Neutrophil (primary cell): ENCODE results near the gene AIMP2.
"Not testable (repeated sequence)": the region's sequence is repeated elsewhere in the genome, so short reads cannot be mapped to it uniquely, and the experiment has no call there.

Source experiments
- H3K27ac ChIP-seq: fragments of 200-600 bp; sonication (generic); 2 replicates; pipeline ENCODE4 v1.5.1; 2016; ENCODE audit warnings: mild to moderate bottlenecking, moderate library complexity
- H3K27me3 ChIP-seq: fragments of 200-600 bp; sonication (generic); 2 replicates; pipeline ENCODE4 v1.6.0; 2016; ENCODE audit warnings: mild to moderate bottlenecking
- H3K36me3 ChIP-seq: fragments of 200-600 bp; sonication (generic); 2 replicates; pipeline ENCODE4 v1.5.1; 2017
- H3K4me1 ChIP-seq, 2 experiments: fragments of 200-600 bp in 1 of 2; sonication (generic) in 1 of 2; 1 replicate in 1 of 2; 2 replicates in 1 of 2; pipeline versions ENCODE4 v1.5.1 to v1.6.1; 2013 to 2016; ENCODE audit warnings: low read depth in 1 of 2, low read length in 1 of 2, mild to moderate bottlenecking in 1 of 2, moderate library complexity in 1 of 2; ENCODE audit not compliant: control insufficient read depth in 1 of 2, insufficient read depth in 1 of 2
- H3K4me3 ChIP-seq, 2 experiments: fragments of 200-600 bp in 1 of 2; sonication (generic) in 1 of 2; 1 replicate in 1 of 2; 2 replicates in 1 of 2; pipeline ENCODE4 v1.5.1; 2013 to 2016; ENCODE audit warnings: low read depth in 1 of 2, low read length in 1 of 2, mild to moderate bottlenecking in 1 of 2, moderate library complexity in 1 of 2
- H3K9me3 ChIP-seq: fragments of 200-600 bp; sonication (generic); 2 replicates; pipeline ENCODE4 v1.5.1; 2016
- CTCF ChIP-seq: fragments of 200-600 bp; sonication (generic); IDR thresholded peaks from 2 replicates; pipeline ENCODE4 v1.5.1; 2016; ENCODE audit warnings: antibody characterized with exemption

AIMP2 gene

GRCh38 chr7:6032167-6032566 lies 23.1 kb downstream of the AIMP2 start:
- Histone ChIP-seq H3K4me1 (peaks cover 3% of the 10 kb centered on the region in 2 experiments), H3K4me3 (no peak overlapping the region), H3K36me3 (peaks cover 59% of the 10 kb centered on the region), H3K27me3 (no peaks in the 10 kb centered on the region), H3K9me3 (no peaks in the 10 kb centered on the region), H3K27ac (no peak overlapping the region)
- no peak for TF ChIP-seq CTCF

DNA sequence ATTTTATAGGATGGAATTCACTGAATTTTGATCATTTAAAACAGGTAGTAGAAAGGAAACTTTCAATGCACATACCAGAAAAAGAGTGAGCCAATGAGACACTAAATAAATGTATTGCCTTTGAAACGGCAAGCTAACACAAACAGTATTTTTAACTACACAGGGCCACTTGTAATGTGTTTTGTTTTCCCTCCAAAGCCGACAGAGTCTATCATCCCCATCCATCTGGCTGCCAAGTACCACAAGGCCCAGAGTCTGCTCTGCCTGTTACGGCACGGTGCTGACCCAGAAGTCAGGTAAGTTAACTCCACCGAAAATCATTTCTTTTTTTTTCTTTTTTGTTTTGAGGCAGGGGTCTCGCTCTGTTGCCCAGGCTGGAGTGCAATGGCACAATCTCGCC lies 23.6 kb downstream of the AIMP2 start:
- Histone ChIP-seq H3K27ac (no peak overlapping the region), H3K27me3 (no peaks in the 10 kb centered on the region), H3K36me3 (peaks cover 64% of the 10 kb centered on the region), H3K4me1 (no peaks in the 10 kb centered on the region), H3K4me3 (no peak overlapping the region), H3K9me3 (no peaks in the 10 kb centered on the region)
- no peak for TF ChIP-seq CTCF

GRCh38 chr7:6035165-6035564 lies 26.1 kb downstream of the AIMP2 start:
- Histone ChIP-seq H3K4me1 (no peaks in the 10 kb centered on the region), H3K27me3 (no peaks in the 10 kb centered on the region), H3K9me3 (no peaks in the 10 kb centered on the region), H3K4me3 (no peak overlapping the region), H3K27ac (no peak overlapping the region), H3K36me3 (peaks cover 84% of the 10 kb centered on the region)
- no peak for TF ChIP-seq CTCF

DNA sequence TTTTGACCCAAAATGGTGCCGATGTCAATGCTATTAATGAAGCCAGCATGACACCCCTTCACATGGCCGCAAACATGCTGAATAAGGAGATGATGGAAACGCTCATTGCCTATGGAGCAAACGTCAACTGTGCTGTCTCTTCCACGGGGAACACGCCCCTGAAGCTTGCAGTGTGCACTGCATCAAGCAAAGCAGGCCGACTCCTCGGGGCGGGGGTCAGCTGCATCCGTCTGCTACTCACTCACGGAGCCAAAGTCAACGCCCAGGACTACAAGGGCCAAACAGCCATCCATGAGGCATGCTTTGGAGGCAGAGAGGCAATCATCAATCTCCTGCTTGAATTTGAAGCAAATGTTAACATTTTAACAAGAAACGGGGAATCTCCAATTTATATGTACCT lies 26.6 kb downstream of the AIMP2 start:
- H3K9me3 ChIP-seq: no peaks in the 10 kb centered on the region
- no peak for TF ChIP-seq CTCF
- H3K27ac ChIP-seq: no peak overlapping the region
- no peaks in the 10 kb centered on the region for H3K27me3 ChIP-seq
- H3K4me1 ChIP-seq: no peaks in the 10 kb centered on the region
- H3K4me3 ChIP-seq: no peak overlapping the region
- peaks cover 85% of the 10 kb centered on the region for H3K36me3 ChIP-seq

GRCh38 chr7:6049780-6050179 lies 40.7 kb downstream of the AIMP2 start:
- Histone ChIP-seq H3K27ac (no peak overlapping the region), H3K4me3 (no peak overlapping the region), H3K9me3 (no peaks in the 10 kb centered on the region), H3K36me3 (peaks cover 77% of the 10 kb centered on the region), H3K4me1 (no peaks in the 10 kb centered on the region), H3K27me3 (no peaks in the 10 kb centered on the region)
- no peak for TF ChIP-seq CTCF

- H3K4me3 ChIP-seq: not testable (repeated sequence)
- H3K36me3 ChIP-seq: peaks cover 65% of the 10 kb centered on the region
These were observed 42.1 kb downstream of the AIMP2 start for GRCh38 chr7:6051185-6051584.

More at GRCh38 chr7:6051185-6051584, 42.1 kb downstream of the AIMP2 start:
- H3K27me3 ChIP-seq, H3K27ac ChIP-seq, H3K9me3 ChIP-seq, H3K4me1 ChIP-seq: not testable (repeated sequence)
